SK-N-DZ (cell line): ENCODE measurements around the gene SPANXN1. TPM values are rescaled to one million over a fixed set of nuclear protein-coding genes. Genes with fewer than 3 reads are reported as not detected.
"Not testable (repeated sequence)": the region's sequence is repeated elsewhere in the genome, so short reads cannot be mapped to it uniquely, and the experiment has no call there.

Experiments
- DNase-seq: peaks from one replicate; pipeline ENCODE4 v3.0.0-alpha.2; 2015; ENCODE audit warnings: low spot score
- polyA plus RNA-seq, 2 experiments: library from polyadenylated mRNA; depleted of rRNA; stranded (reverse); fragments of >200 nt; gene quantifications; 2 replicates each; pipeline ENCODE4 v1.2.3, GENCODE V29; 2014

Gene SPANXN1, protein sequence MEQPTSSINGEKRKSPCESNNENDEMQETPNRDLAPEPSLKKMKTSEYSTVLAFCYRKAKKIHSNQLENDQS
- polyA plus RNA-seq (2014; cell fraction: cytosol; rRNA removed), result not detected in 2 replicates
- not detected in 2 replicates for polyA plus RNA-seq (2014; cell fraction: nucleus; rRNA removed)

DNA sequence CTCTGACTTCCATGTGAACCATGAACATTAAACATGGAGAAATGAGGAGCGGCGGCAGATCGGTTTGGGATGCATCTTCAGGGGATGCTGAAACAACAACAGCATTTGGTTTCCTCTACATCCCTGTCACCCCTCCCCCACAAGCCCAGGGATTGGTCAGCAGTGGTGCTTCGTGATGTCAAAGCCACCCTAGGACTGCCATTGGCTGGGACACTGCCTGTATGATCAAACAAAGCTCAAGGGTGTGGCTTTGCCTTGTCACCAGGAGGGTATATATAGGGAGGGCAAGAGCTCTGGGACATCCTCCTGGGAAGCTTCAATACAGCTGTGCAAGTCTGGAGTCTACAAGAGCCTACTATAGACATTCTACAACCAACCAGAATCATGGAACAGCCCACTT lies at the start of gene SPANXN1:
Gene SPANXN1 (plus strand): TSS at position 301 of the 400 bp plus-strand sequence. CDS start 84 bp downstream, at position 385.
- DNase-seq, result not testable (repeated sequence)

DNA sequence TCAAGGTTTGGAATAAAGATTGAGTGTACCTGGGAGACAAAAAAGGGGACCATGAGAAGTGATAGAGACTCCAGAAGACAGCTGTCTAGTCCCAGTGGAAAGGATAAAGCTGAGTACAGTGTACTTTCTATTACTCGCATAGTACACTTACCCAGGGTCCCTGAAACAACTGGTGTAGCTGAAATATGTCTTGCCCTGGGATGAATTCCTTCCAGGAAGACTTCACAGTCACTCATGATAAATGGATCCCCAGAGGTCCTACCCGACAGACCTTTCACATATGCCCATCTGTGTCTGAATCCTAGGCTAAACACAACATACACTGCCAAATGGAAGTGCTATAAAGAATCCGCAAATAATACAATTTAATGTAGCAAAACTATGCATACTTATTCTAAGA lies 48.2 kb upstream of the SPANXN1 start:
- no peak for DNase-seq

DNA sequence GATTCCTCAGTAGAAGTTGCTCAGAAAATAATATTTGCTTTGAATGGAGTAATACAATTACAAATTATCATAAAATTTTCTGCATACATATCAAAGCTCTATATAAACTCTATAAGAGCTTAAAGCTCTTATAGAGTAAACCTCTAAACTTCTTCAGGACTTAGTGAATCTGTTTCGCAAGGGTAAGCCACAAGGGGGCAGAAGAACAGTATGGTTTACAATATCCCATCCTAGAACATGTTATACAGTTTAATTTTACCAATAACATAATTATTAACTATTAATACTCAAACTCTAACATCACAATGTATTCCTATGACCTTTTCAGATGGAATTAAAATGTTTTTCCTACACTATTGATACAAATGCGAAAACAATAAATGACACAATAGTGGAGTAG lies 33.8 kb upstream of the SPANXN1 start:
- DNase-seq, result no peak

DNA sequence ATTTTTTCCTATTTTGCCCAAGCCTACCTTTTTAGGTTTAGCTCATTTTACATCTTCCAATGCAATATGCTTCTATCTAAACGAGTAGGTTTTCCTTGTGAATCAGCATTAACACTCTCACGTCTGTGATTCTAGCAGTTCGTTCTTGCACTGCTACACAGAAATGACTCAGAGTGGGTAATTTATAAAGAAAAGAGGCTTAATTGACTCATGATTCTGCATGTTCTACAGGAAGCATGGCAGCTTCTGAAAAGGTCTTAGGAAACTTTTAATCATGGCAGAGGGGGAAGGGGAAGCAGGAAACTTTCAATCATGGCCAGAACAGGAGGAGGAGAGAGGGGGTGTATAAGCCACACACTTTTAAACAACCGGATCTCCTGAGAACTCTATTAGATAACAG lies 44.9 kb downstream of the SPANXN1 start:
- DNase-seq, result no peak
